WI38 (cell line): ENCODE results near the gene MAPKAP1.

Source experiments
- H3K4me3 ChIP-seq: 2 replicates; pipeline ENCODE4 v1.5.1; 2011; ENCODE audit warnings: low read depth, mild to moderate bottlenecking, control low read depth, low read length
- CTCF ChIP-seq: IDR thresholded peaks from 2 replicates; pipeline ENCODE4 v1.5.1; 2012; ENCODE audit warnings: low read depth, mild to moderate bottlenecking, control low read depth, low read length

MAPKAP1 gene

DNA sequence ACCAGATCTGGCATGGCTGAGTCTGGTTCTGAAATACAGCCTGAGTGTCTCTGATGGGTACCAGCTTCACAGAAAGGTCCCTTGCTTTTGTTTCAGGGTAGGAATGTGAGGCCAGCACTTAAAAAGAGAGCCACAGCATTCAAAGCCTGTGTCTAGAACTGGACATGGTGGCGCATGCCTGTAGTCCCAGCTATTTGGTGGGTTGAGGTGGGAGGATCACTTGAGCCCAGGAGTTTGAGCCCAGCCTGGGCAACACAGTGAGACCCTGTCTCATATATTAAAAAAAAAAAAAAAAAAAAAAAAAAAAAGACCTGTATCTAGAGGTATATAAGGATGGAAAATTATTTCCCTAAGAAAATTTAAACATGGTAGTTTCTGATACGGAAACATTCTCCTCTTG is 243.1 kb downstream of the MAPKAP1 start:
- no peak overlapping the region for H3K4me3 ChIP-seq
- TF ChIP-seq CTCF = no peak

GRCh38 chr9:125462861-125463291 is 244.1 kb downstream of the MAPKAP1 start:
- H3K4me3 ChIP-seq = no peak overlapping the region
- no peak for TF ChIP-seq CTCF

GRCh38 chr9:125461636-125462190 is 245.3 kb downstream of the MAPKAP1 start:
- no peak overlapping the region for H3K4me3 ChIP-seq
- no peak for TF ChIP-seq CTCF

DNA sequence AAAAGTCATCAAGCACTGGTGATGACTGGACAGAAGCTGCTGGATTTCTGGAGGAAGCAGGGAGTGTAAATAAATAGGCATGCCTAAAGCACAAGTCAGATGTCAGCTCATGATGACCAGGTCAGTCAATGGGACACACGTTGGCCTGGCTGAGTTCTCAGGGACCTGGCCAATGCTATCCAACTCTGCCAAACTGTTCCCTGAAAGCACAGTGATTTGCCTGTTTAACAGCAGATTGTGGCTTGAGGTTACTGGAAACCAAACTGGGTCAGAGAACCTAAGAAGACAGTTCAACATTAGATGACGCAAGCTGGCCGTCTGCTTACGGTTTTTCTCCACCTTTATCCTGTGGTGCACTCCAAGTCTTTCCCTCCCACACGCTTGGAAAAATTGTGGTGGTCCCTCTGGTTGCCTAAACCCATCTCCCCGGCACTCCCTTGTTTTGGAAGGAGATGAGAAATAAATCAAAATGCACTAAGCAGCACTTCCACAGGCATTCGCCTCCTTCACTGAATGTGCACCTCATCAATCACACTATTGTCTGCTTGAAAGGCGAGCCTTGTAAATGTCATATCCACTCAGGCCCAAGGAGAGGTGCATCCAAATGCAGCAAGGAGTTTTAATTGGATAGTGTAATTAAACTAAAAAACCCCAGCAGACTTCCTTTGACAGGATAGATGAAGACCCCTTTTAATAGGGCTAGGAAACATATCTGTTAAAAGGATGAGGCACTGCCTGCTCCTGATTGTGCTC is 245.9 kb downstream of the MAPKAP1 start:
- no peak overlapping the region for H3K4me3 ChIP-seq
- TF ChIP-seq CTCF = no peak

DNA sequence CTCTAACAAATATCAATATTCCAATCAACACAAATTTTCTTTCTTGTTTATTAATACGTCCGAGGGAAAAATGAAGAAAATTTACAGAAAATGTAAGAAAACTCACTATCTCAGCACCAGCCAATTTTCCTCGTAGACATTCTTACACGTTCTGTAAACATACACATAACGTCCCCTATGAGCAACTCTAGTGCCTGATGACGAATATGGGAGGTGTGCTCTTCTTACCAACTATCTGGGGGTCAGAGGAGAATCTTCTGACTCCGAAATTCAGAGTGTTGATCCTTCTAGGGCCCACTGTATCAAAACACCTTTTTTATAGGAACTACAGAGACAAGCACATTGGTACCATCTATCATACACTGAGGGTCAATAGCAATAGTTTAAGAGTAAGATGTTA is 246.7 kb downstream of the MAPKAP1 start:
- no peak for TF ChIP-seq CTCF
- no peak overlapping the region for H3K4me3 ChIP-seq

DNA sequence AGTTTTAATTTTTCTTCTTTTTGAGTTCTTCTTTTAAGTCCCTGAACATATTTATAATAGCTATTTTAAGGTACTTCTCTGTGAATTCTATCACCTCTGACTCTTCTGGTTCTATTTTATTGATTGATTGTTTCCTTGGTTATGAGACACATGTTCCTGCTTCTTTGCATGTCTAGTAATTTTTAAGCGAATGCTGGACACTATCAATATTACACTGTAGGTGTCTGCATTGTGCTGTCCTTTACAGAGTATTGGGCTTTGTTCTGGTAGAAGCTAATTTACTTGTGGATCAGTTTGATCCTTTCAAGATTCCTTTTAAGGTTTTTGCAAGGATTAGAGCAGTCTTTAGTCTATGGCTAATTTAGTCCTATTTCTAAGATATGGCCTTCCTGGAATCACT is 249.7 kb downstream of the MAPKAP1 start:
- H3K4me3 ChIP-seq = no peak overlapping the region
- TF ChIP-seq CTCF = no peak

GRCh38 chr9:125455876-125456275 is 251.1 kb downstream of the MAPKAP1 start:
- no peak overlapping the region for H3K4me3 ChIP-seq
- no peak for TF ChIP-seq CTCF
